GM18498 (cell line): Measurements from ENCODE around the gene PIGQ.
A peak's percentile ranks its signal among the peaks of the same experiment; 100 is the strongest.
"Not testable (repeated sequence)": the region's sequence is repeated elsewhere in the genome, so short reads cannot be mapped to it uniquely, and the experiment has no call there.

ENCODE experiments used
- ATAC-seq: cut with Tn5 transposase; IDR thresholded peaks from one replicate; pipeline ENCODE4 v1.9.1; 2021; ENCODE audit warnings: mild to moderate bottlenecking, moderate library complexity; ENCODE audit not compliant: unreplicated experiment

PIGQ gene

DNA sequence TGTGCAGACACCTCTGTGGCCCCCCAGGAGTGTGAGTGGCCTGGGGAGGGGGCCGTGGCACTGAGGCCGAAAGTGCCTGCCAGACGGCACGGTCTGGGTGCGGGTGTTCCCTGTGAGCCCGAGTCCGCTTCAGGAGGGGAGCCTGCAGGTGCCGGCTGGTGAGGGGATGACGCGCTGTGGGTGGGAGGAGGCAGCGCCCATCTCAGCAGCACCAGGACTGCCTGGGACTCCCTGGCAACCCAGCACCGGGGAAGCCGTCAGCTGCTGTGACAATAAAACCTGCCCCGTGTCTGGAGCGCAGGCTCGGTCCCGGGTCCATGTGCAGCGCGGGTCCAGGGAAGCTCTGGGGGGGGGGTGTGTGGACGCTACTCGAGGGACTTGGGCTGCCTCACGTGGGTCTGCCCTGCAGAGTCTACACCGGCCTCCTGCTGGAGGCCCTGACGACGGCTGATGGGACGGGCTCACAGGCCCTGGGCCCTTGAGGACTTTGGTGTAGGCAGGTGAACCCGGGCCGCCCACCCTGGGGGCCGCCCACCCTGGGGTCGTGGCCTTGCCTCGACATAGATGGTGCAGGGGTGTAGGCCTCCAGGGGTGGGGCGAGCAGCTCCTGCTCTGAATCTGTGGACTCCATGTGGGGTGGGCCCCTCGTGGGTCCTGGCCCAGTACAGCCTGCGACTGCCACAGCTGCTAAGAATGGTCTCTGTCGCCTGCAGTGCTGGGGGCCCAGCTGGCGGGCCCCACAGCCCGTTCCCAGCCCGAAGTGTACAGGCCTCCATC, 14.2 kb downstream of the PIGQ start:
- no peak for ATAC-seq

- no peak for ATAC-seq
Measured at GRCh38 chr16:585351-585750, 15.6 kb downstream of the PIGQ start.

DNA sequence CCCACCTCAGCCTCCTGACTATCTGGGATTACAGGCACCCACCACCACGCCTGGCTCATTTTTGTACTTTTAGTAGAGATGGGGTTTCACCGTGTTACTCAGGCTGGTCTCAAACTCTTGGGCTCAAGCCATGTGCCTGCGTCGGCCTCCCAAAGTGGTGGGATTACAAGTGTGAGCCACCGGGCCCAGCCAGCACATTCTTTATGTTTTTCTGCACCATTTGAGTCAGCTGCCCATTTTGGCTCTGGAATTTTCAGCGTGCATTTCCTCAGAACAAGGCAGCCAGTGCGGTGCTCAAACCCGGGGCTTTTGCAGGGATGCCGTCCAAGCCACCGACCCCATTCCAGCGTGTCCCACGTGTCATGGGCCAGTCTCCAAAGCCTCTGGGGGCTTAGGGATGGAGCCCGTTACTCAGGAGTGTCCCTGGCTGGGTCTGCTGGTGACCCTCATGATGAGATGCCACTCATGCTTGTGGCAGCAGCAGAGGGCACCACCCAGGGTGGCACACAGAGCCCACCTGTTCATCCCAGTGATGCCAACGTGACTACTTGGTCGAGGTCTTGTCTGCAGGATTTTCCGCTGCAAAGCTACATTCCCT, 16.4 kb downstream of the PIGQ start:
- no peak for ATAC-seq

DNA sequence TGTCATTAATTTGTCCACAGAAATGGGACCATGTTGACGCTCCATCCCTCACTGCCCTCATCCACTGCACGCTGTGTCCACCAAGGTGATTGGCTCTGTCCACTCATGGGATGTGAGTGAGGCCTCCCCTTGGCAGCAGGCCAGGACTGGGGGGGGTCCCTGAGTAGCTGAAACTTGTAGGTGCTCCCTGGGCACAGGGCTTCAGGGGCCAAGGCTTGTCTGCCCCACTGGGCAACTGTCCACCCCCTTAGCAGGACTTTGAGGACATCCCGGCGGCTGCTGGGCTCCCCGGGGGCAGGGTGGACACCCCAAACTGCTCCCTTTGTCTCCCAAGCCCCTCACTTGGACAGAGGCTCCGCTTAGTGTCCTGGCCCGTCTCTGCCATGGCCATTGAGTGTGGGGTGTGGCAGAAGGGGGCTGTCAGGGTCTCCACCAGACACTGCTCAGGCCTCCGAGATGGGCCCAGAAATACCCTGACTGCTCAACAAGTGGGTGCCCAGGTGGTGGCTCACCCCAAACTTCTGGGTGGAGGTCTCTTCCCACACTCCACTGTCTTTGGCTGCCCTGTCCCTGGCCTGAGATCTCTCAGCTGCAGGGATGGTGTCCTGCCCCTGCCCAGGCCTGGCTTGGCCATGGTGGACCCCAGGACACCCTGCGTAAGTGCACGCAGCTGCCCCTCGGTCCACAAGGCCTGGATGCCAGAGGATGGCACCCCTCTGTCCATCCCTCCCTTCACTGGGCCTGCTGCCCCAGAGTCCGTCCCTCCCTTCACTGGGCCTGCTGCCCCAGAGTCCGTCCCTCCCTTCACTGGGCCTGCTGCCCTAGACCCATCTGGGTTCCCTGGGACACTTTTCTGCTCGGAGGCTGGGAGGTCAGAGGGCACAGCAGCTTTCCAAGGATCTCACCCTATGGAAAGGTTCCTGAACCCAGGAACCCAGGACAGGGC, 17.1 kb downstream of the PIGQ start:
- ATAC-seq = no peak

- ATAC-seq = peak; percentile 11
Measured at GRCh38 chr16:588639-588888, 18.8 kb downstream of the PIGQ start.

DNA sequence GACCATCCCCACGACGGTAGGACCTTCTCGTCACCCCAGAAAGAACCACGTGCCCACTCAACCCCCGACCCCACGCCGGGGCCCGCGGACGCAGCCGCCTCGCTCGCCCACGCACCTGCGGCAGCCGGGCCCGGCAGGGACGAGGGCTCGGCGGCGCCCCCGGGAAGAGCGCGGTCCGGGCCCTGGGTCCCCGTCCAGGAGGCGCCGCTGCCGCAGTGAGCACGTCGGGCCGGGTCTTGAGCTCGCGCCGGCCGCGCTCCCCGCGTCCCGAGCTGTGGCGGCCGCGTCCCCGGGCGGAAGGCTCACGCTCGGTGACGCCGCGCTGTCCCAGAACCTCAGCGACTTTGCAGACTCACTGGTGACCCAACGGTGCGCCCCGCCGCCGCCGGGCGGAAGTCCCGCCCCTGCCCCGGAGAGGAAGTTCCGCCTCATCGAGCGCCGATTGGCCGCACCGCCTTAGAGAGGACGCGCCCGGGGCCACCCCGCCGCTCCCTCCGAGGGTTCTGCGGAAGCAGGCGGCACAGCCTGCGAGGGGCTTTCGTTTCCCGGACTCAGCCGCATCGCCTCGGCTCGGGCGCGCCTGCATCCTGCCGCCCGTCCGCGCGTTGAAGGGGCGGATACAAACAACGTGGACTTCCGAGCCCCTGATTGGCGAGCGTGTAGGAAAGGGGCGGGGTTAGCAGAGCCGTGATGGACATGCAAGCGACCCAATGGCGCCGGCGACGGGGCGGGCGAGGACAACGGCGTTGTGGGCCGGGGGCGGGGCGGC, 19.3 kb downstream of the PIGQ start:
- peak; percentile 77 for ATAC-seq

GRCh38 chr16:589658-590187, 20.0 kb downstream of the PIGQ start, which contains the start of gene RAB40C:
Gene RAB40C, plus strand, starts transcription at chr16:590066. Its CDS starts 226 bp downstream, at chr16:590292.
- peak; percentile 74 for ATAC-seq

DNA sequence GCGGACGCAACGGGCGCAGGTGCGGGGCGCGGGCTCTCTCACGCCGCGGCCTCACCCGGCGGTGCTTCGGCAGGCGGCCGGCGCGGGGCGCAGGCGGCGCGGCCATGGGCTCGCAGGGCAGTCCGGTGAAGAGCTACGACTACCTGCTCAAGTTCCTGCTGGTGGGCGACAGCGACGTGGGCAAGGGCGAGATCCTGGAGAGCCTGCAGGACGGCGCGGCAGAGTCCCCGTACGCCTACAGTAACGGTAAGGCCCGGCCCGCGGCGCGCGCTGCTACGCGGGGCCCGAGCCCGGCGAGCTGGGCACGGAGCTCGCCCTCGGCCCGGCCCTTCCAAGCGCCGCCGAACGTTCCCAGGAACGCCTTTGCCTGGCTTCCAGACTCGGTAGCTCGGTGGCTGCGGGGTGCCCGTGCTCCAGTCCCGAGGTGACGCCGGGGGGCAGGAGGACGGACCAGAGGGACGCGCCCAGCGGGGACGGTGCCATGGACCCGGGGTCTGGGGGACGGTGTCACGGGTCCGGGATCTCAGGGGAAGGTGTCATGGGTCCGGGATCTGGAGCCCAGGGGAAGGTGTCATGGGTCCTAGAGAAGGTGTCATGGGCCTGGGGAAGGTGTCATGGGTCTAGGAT, 20.5 kb downstream of the PIGQ start:
- peak; percentile 1 for ATAC-seq

DNA sequence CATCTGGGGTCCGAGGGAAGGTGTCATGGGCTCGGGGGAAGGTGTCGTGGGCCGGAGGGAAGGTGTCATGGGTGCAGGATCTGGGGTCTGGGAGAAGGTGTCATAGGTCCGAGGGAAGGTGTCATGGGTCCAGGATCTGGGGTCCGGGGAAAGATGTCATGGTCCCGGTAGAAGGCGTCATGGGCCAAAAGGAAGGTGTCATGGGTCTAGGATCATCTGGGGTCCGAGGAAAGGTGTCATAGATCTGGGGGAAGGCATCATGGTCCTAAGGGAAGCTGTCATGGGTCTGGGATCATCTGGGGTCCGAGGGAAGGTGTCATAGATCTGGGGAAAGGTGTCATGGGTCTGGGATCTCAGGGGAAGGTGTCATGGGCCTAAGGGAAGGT, 21.0 kb downstream of the PIGQ start:
- ATAC-seq = no peak

GRCh38 chr16:591231-591630, 21.5 kb downstream of the PIGQ start:
- no peak for ATAC-seq

- no peak for ATAC-seq
Measured at GRCh38 chr16:591892-592517, 22.2 kb downstream of the PIGQ start.

- no peak for ATAC-seq
Measured at GRCh38 chr16:592518-593306, 22.9 kb downstream of the PIGQ start.

DNA sequence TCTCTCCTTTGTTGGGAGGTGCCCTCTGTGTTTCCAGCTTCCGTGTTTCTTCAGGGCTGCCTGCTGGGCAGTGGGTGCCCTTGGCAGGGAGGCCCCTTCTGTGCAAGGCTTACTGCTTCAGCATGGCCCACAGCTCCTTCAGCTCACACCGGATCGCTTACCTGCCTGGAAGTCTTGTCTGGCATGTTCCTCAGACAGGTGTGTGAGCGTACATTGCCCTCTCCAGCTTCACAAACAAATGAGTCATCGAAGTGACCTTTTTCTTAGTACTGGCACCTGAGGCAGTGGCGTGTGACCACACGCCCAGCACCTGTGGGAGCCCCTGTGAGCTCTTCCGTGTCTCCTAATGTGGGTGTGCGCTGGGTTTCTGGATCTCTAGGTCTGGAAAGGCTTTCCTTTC, 23.6 kb downstream of the PIGQ start:
- ATAC-seq = no peak

- ATAC-seq = no peak
Measured at GRCh38 chr16:593807-594206, 24.0 kb downstream of the PIGQ start.

DNA sequence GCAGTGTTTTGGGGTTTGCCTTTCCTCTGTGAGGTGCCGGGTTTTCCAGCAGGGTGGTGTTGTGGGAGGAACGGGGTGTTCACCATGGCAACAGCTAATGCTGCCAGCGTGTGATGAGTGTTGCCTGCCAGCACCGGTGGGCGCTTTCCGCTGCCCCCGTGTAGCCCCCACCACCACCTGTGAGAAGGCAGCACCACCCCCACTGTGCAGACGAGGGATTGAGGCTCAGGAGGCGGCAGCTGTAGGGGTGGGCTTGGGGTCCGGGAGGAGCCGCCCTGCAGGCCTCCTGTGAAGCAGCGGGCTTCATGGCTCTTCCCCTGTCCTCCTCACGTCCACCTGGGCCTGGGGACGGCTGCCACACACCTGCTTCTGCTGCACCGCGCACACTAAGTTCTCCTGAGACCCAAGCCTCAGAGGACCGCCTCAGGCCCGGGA, 25.3 kb downstream of the PIGQ start:
- ATAC-seq = no peak

DNA sequence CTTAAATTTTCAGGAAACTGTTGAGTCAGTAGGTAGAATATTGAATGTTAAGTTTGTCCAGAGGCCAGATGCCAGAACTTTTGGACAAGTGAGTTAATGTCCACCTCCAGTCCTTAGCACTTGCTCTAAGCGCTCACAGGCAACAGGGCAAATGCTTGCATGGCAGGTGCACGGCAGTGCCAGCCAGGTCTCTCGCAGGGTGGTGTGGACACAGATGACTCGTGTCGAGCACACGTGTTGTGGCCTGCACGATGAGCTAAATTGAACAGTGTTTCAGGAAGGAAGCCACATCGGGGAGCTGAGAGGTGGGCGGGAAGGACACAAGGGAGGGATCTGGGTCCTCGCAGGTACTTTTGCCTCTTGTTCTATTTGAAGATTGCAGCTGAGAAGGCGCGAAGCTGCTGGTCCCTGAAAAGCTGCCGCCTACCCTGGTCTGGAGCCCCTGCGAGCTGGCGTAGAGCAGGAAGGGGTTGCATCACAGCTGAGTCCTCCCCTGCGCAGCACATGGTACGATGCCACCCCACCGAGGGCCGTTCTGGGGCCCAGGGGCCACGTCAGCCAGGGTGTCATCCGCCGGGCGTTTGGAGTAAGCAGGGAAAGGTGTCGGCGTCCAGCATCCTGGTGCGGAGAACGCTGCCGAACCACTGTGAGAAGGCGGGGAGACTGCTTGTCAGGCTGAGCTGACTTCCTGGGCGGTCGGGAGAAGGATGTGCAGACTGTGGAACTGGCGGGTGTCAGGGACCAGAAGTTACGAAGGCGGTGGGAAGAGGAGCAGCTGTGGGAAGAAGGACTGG, 26.4 kb downstream of the PIGQ start:
- no peak for ATAC-seq

- ATAC-seq = no peak
Measured at GRCh38 chr16:596736-597060, 26.9 kb downstream of the PIGQ start.

DNA sequence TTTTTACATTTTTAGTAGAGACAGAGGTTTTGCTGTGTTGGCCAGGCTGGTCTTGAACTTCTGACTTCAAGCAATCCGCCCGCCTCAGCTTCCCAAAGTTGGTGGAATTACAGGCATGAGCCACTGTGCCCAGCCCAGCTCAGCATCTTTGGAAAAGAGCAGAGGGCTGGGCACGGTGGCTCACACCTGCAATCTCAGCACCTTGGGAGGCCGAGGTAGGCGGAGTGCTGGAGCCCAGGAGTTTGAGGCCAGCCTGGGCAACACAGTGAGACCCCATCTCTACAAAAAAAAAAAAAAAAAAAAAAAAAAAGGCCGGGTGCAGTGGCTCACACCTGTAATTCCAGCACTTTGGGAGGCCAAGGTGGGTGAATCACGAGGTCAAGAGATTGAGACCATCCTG, 27.9 kb downstream of the PIGQ start:
- not testable (repeated sequence) for ATAC-seq
